SK-N-MC (cell line): ENCODE data around the gene ZNF256.

ENCODE experiments used
- EZH2 ChIP-seq: fragments of 200-600 bp; sonication (generic); IDR thresholded peaks from one replicate; pipeline ENCODE4 v1.6.1; 2017; ENCODE audit warnings: antibody characterized with exemption
- FOXP2 ChIP-seq: optimal IDR thresholded peaks from 2 replicates; pipeline ENCODE3; 2011; ENCODE audit warnings: mild to moderate bottlenecking, moderate library complexity; ENCODE audit not compliant: insufficient read depth; ENCODE audit errors: extremely low read length, control extremely low read depth
- POLR2AphosphoS5 ChIP-seq: IDR thresholded peaks from 2 replicates; pipeline ENCODE4 v1.6.1; 2012; ENCODE audit warnings: mild to moderate bottlenecking, low read depth, low read length, borderline replicate concordance

GRCh38 chr19:57992841-57993240 is 45.3 kb upstream of the ZNF256 start:
- TF ChIP-seq POLR2AphosphoS5 (no peak), EZH2 (no peak), FOXP2 (no peak)
